Trophoblast cell (in vitro differentiated cells and primary cell): ENCODE data around the gene NHLH2.

ENCODE experiments used
- DNase-seq, 2 donors: peaks; one replicate each; pipeline ENCODE4 v3.0.0-alpha.2; 2016
- H2AFZ ChIP-seq: 2 replicates; pipeline ENCODE4 v1.6.1; 2013; ENCODE audit warnings: low read length, moderate library complexity, mild to moderate bottlenecking; ENCODE audit not compliant: insufficient read depth, poor library complexity
- H2AK5ac ChIP-seq: 2 replicates; pipeline ENCODE4 v1.6.1; 2013; ENCODE audit warnings: mild to moderate bottlenecking, low read length
- H2BK120ac ChIP-seq: 2 replicates; pipeline ENCODE4 v1.6.1; 2013; ENCODE audit warnings: low read length, mild to moderate bottlenecking, moderate library complexity; ENCODE audit not compliant: insufficient read depth, poor library complexity
- H2BK12ac ChIP-seq: 2 replicates; pipeline ENCODE4 v1.6.1; 2013; ENCODE audit warnings: mild to moderate bottlenecking, low read length, moderate library complexity
- H2BK5ac ChIP-seq: 2 replicates; pipeline ENCODE4 v1.6.1; 2013; ENCODE audit warnings: low read length, low read depth, moderate library complexity, mild to moderate bottlenecking; ENCODE audit not compliant: poor library complexity
- H3K14ac ChIP-seq: 2 replicates; pipeline ENCODE4 v1.6.1; 2013; ENCODE audit warnings: mild to moderate bottlenecking, low read length
- H3K18ac ChIP-seq: 2 replicates; pipeline ENCODE4 v1.6.1; 2013; ENCODE audit warnings: mild to moderate bottlenecking, low read length
- H3K23ac ChIP-seq: 2 replicates; pipeline ENCODE4 v1.6.1; 2013; ENCODE audit warnings: low read length
- H3K27ac ChIP-seq: 2 replicates; pipeline ENCODE4 v1.5.1; 2013; ENCODE audit warnings: low read depth, mild to moderate bottlenecking, inconsistent platforms, low read length, moderate library complexity
- H3K27me3 ChIP-seq: 2 replicates; pipeline ENCODE4 v1.6.1; 2013; ENCODE audit warnings: inconsistent platforms, mild to moderate bottlenecking, low read length, moderate library complexity; ENCODE audit not compliant: insufficient read depth
- H3K36me3 ChIP-seq, 2 experiments: 1 replicate in 1 of 2; 2 replicates in 1 of 2; pipeline ENCODE4 v1.6.1; 2013; ENCODE audit warnings: low read length in 2 of 2, mild to moderate bottlenecking in 2 of 2, moderate library complexity in 1 of 2; ENCODE audit not compliant: insufficient read depth in 2 of 2, control insufficient read depth in 1 of 2
- H3K4ac ChIP-seq: 2 replicates; pipeline ENCODE4 v1.6.1; 2013; ENCODE audit warnings: low read depth, mild to moderate bottlenecking, low read length, moderate library complexity
- H3K4me1 ChIP-seq, 2 experiments: 1 replicate in 1 of 2; 2 replicates in 1 of 2; pipeline ENCODE4 v1.6.1; 2013; ENCODE audit warnings: low read length in 2 of 2, mild to moderate bottlenecking in 2 of 2, moderate library complexity in 1 of 2; ENCODE audit not compliant: insufficient read depth in 2 of 2, control insufficient read depth in 1 of 2
- H3K4me2 ChIP-seq: 2 replicates; pipeline ENCODE4 v1.6.1; 2013; ENCODE audit warnings: inconsistent platforms, mild to moderate bottlenecking, low read length, moderate library complexity
- H3K4me3 ChIP-seq: 2 replicates; pipeline ENCODE4 v1.5.1; 2013; ENCODE audit warnings: mild to moderate bottlenecking, low read depth, low read length, inconsistent platforms
- H3K79me1 ChIP-seq: one replicate; pipeline ENCODE4 v1.6.1; 2013; ENCODE audit warnings: low read length
- H3K79me2 ChIP-seq: 2 replicates; pipeline ENCODE4 v1.6.1; 2013; ENCODE audit warnings: low read length, mild to moderate bottlenecking; ENCODE audit not compliant: control insufficient read depth, insufficient read depth, poor library complexity
- H3K9ac ChIP-seq: 2 replicates; pipeline ENCODE4 v1.6.1; 2013; ENCODE audit warnings: mild to moderate bottlenecking, low read length
- H3K9me3 ChIP-seq: 2 replicates; pipeline ENCODE4 v1.6.1; 2013; ENCODE audit warnings: low read depth, mild to moderate bottlenecking, control low read depth, inconsistent platforms, low read length; ENCODE audit not compliant: insufficient read depth
- H4K12ac ChIP-seq: 2 replicates; pipeline ENCODE4 v1.6.1; 2013; ENCODE audit warnings: low read depth, mild to moderate bottlenecking, low read length, moderate library complexity
- H4K8ac ChIP-seq: 2 replicates; pipeline ENCODE4 v1.6.1; 2013; ENCODE audit warnings: low read depth, mild to moderate bottlenecking, low read length, moderate library complexity
- H4K91ac ChIP-seq: one replicate; pipeline ENCODE4 v1.6.1; 2013; ENCODE audit warnings: low read depth, mild to moderate bottlenecking, low read length, moderate library complexity
- WGBS: extraction: QIAGEN DNeasy Blood & Tissue Kit; methylation state at CpG from one replicate; pipeline ENCODE4 v1.1.7; 2013; ENCODE audit warnings: missing lambda C conversion rate; ENCODE audit not compliant: insufficient read length, insufficient coverage; ENCODE audit errors: extremely low coverage; 5-methylcytosine and 5-hydroxymethylcytosine counted together

The NHLH2 gene

DNA sequence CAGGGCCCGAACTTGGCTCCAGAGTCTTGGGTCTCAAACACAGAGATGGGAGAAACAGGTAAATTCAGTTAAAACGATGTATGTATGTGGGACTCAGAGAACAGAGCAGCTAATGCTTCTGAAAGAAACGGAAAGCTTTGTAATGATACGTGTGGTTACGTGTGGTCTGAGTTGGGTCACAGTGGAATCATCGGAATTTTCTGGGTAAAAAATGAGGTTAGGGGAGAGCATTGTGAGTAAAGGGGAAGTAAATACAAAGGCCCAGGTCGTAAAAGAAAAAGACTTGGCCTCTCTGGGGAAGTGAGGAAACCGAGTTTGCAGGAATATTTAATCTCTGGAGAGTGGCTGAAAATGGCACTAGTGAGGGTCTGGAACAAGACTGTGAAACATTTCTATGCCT lies 8.3 kb downstream of the NHLH2 start:
- H3K27me3 ChIP-seq = no peaks in the 10 kb centered on the region
- H2BK5ac ChIP-seq = no peak overlapping the region
- no peak for DNase-seq
- no peak overlapping the region for H3K23ac ChIP-seq
- H3K79me2 ChIP-seq = peaks cover 3% of the 10 kb centered on the region
- H3K36me3 ChIP-seq = no peaks in the 10 kb centered on the region
- no peak overlapping the region for H3K27ac ChIP-seq
- H2BK12ac ChIP-seq = no peak overlapping the region
- H2AFZ ChIP-seq = no peak overlapping the region
- no peak overlapping the region for H4K12ac ChIP-seq
- no peak overlapping the region for H3K4me3 ChIP-seq
- no peak overlapping the region for H4K91ac ChIP-seq
- no peak overlapping the region for H2AK5ac ChIP-seq
- peaks cover 12% of the 10 kb centered on the region for H3K79me1 ChIP-seq
- peaks cover 13 to 26% of the 10 kb centered on the region in 2 experiments for H3K4me1 ChIP-seq
- no peak overlapping the region for H3K14ac ChIP-seq
- H3K9me3 ChIP-seq = no peaks in the 10 kb centered on the region
- H2BK120ac ChIP-seq = no peak overlapping the region
- no peak overlapping the region for H3K9ac ChIP-seq
- H4K8ac ChIP-seq = no peak overlapping the region
- no peak overlapping the region for H3K4me2 ChIP-seq
- H3K18ac ChIP-seq = no peak overlapping the region
- no peak overlapping the region for H3K4ac ChIP-seq
- no CpG with 5 or more reads among the region's 8 CpGs for WGBS

DNA sequence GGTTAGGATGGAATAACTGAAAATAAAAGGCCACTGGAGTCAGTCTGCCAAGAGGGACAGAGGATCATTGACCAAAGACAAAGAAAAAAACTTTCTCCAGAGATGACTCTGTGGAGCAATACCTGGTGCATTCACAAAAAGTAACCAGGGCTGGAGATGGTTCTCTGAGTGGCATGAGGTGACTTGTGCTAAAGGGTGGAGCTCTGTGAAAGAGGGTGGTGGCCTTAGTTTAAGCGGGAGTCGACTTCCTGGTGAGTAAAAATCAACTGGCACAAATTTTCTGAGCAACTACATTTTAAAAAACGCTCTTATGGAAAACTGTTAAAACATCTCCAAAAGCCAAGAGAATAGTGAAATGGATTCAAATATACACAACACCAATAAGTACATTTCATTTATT lies 10.0 kb downstream of the NHLH2 start:
- no peak overlapping the region for H4K8ac ChIP-seq
- no peak for DNase-seq
- no peak overlapping the region for H4K12ac ChIP-seq
- H3K14ac ChIP-seq = no peak overlapping the region
- no peak overlapping the region for H4K91ac ChIP-seq
- no peak overlapping the region for H3K9ac ChIP-seq
- H3K4me1 ChIP-seq = peaks cover 13 to 26% of the 10 kb centered on the region in 2 experiments
- H3K23ac ChIP-seq = no peak overlapping the region
- whole genome bisulfite sequencing = no CpG with 5 or more reads among the region's 3 CpGs
- H3K18ac ChIP-seq = no peak overlapping the region
- peaks cover 3% of the 10 kb centered on the region for H3K79me2 ChIP-seq
- H3K9me3 ChIP-seq = no peaks in the 10 kb centered on the region
- H2BK5ac ChIP-seq = no peak overlapping the region
- H3K4me3 ChIP-seq = no peak overlapping the region
- H3K27me3 ChIP-seq = no peaks in the 10 kb centered on the region
- no peak overlapping the region for H2BK120ac ChIP-seq
- no peak overlapping the region for H2AFZ ChIP-seq
- H2BK12ac ChIP-seq = no peak overlapping the region
- H3K36me3 ChIP-seq = no peaks in the 10 kb centered on the region
- H3K79me1 ChIP-seq = peaks cover 12% of the 10 kb centered on the region
- no peak overlapping the region for H3K27ac ChIP-seq
- H3K4ac ChIP-seq = no peak overlapping the region
- no peak overlapping the region for H2AK5ac ChIP-seq
- no peak overlapping the region for H3K4me2 ChIP-seq

DNA sequence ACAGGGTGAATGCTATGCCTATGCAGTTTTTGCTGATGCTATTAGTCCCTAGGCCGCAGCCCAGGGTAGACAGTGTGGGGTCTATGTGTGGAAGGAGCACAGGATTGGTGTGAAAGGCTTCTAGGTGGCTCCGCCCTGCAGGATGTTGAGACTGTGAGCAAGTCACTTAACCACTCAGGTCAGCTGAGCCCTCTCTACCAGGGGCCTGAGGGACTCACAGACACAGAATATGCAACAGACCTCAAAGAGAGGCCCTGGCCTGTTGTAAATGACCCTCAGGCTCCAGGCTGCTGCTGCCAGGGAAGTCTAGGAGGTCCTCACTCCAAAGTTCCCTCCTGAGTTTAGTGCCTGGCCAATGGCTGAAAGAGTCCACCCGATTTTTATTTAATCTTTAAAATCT lies 11.0 kb downstream of the NHLH2 start:
- peaks cover 12% of the 10 kb centered on the region for H3K79me1 ChIP-seq
- no peak overlapping the region for H2BK120ac ChIP-seq
- H3K23ac ChIP-seq = no peak overlapping the region
- H3K9ac ChIP-seq = no peak overlapping the region
- WGBS = no CpG with 5 or more reads among the region's 3 CpGs
- no peak overlapping the region for H2BK5ac ChIP-seq
- no peak overlapping the region for H3K18ac ChIP-seq
- H2AFZ ChIP-seq = no peak overlapping the region
- H3K14ac ChIP-seq = no peak overlapping the region
- H3K27ac ChIP-seq = peak overlapping the region; percentile 24
- peaks cover 13 to 26% of the 10 kb centered on the region in 2 experiments for H3K4me1 ChIP-seq
- H3K9me3 ChIP-seq = no peaks in the 10 kb centered on the region
- H3K4ac ChIP-seq = no peak overlapping the region
- H4K12ac ChIP-seq = no peak overlapping the region
- H2BK12ac ChIP-seq = no peak overlapping the region
- no peak overlapping the region for H4K8ac ChIP-seq
- no peak overlapping the region for H3K4me3 ChIP-seq
- DNase-seq = no peak
- H2AK5ac ChIP-seq = no peak overlapping the region
- no peaks in the 10 kb centered on the region for H3K27me3 ChIP-seq
- H3K36me3 ChIP-seq = no peaks in the 10 kb centered on the region
- H3K79me2 ChIP-seq = peaks cover 3% of the 10 kb centered on the region
- H3K4me2 ChIP-seq = no peak overlapping the region
- H4K91ac ChIP-seq = no peak overlapping the region

DNA sequence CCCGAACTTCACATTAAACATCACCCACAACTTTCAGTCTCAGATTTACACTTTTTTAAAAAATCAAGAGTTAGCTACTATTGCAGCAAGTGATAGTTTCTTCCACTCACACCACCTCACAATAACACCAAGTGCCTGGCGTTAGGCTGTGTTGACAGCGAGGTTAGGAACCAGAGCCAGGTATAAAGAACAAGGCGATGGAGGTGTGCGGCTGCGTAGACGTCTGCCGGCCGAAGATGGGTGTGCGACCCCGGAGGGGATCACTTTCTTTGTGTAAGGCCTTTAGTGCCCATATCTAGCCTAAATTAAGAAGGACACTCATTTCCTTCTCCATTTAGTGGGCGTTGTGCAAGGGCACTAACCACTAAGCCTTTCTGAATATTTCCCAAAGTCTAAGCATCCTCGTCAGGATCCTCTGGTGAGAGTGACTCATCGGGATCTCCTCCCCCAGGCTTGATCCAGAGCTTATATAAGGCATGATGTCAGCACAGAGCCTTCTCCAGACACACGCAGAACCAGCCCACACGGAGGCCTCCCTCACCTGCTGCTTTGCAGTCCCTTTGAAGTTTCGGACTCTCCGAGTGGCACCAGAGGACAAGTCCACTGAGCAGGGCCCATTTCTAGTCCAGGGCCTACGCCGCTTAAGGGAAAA lies 11.8 kb downstream of the NHLH2 start:
- no peak overlapping the region for H3K4me3 ChIP-seq
- H3K79me2 ChIP-seq = peaks cover 3% of the 10 kb centered on the region
- H3K27me3 ChIP-seq = no peaks in the 10 kb centered on the region
- H3K27ac ChIP-seq = peak overlapping the region; percentile 7
- WGBS = no CpG with 5 or more reads among the region's 20 CpGs
- no peaks in the 10 kb centered on the region for H3K36me3 ChIP-seq
- no peak overlapping the region for H2BK120ac ChIP-seq
- H3K23ac ChIP-seq = no peak overlapping the region
- H3K79me1 ChIP-seq = peaks cover 11% of the 10 kb centered on the region
- peak overlapping the region; percentile 67 for H3K4me2 ChIP-seq
- H3K4ac ChIP-seq = no peak overlapping the region
- peak overlapping the region; percentile 68 for H2BK12ac ChIP-seq
- no peak overlapping the region for H3K9ac ChIP-seq
- H3K9me3 ChIP-seq = no peaks in the 10 kb centered on the region
- no peak overlapping the region for H4K12ac ChIP-seq
- no peak overlapping the region for H2AK5ac ChIP-seq
- H3K14ac ChIP-seq = no peak overlapping the region
- peak overlapping the region; percentile 56 for H4K8ac ChIP-seq
- H2BK5ac ChIP-seq = peak overlapping the region; percentile 28
- peaks cover 12 to 25% of the 10 kb centered on the region in 2 experiments for H3K4me1 ChIP-seq
- DNase-seq = peak; percentile 42 to 59
- peak overlapping the region; percentile 20 for H4K91ac ChIP-seq
- H2AFZ ChIP-seq = peak overlapping the region; percentile 31
- peak overlapping the region; percentile 38 for H3K18ac ChIP-seq
